ENCODE measurements around the gene PLCXD3. TPM values are rescaled to one million over a fixed set of nuclear protein-coding genes. Genes with fewer than 3 reads are reported as not detected.
A peak's percentile ranks its signal among the peaks of the same experiment; 100 is the strongest.
"Not testable (repeated sequence)": the region's sequence is repeated elsewhere in the genome, so short reads cannot be mapped to it uniquely, and the experiment has no call there.

The PLCXD3 gene
- total RNA-seq, result 6.4 TPM

GRCh38 chr5:41510176-41510831 is at the start of gene PLCXD3:
TSS of gene PLCXD3 (minus strand) at chr5:41510601. CDS start at chr5:41510526, 75 bp downstream.
- peak; percentile 29 for DNase-seq

- DNase-seq, result no peak
Measured at GRCh38 chr5:41559184-41559583, 48.8 kb upstream of the PLCXD3 start.

- no peak for DNase-seq
Measured at GRCh38 chr5:41558295-41558694, 47.9 kb upstream of the PLCXD3 start.

- no peak for DNase-seq
Measured at GRCh38 chr5:41547991-41548390, 37.6 kb upstream of the PLCXD3 start.

GRCh38 chr5:41542183-41542582 is 31.8 kb upstream of the PLCXD3 start:
- DNase-seq, result no peak

GRCh38 chr5:41539454-41539853 is 29.1 kb upstream of the PLCXD3 start:
- DNase-seq, result no peak

- DNase-seq, result no peak
Measured at GRCh38 chr5:41537581-41537980, 27.2 kb upstream of the PLCXD3 start.

- DNase-seq, result no peak
Measured at GRCh38 chr5:41532485-41532884, 22.1 kb upstream of the PLCXD3 start.

GRCh38 chr5:41527201-41527779 is 16.9 kb upstream of the PLCXD3 start:
- no peak for DNase-seq

GRCh38 chr5:41526699-41527098 is 16.3 kb upstream of the PLCXD3 start:
- DNase-seq, result no peak

GRCh38 chr5:41524174-41524573 is 13.8 kb upstream of the PLCXD3 start:
- no peak for DNase-seq

- no peak for DNase-seq
Measured at GRCh38 chr5:41522193-41522786, 11.9 kb upstream of the PLCXD3 start.

- DNase-seq, result no peak
Measured at GRCh38 chr5:41519801-41520200, 9.4 kb upstream of the PLCXD3 start.

GRCh38 chr5:41517909-41518308 is 7.5 kb upstream of the PLCXD3 start:
- DNase-seq, result no peak

- DNase-seq, result no peak
Measured at GRCh38 chr5:41511241-41511640, 840 bp upstream of the PLCXD3 start.

GRCh38 chr5:41509399-41510175 is 814 bp downstream of the PLCXD3 start:
- DNase-seq, result no peak

- DNase-seq, result no peak
Measured at GRCh38 chr5:41508696-41509398, 1.6 kb downstream of the PLCXD3 start.

GRCh38 chr5:41508186-41508585 is 2.2 kb downstream of the PLCXD3 start:
- no peak for DNase-seq

GRCh38 chr5:41507501-41507900 is 2.9 kb downstream of the PLCXD3 start:
- DNase-seq, result no peak

- no peak for DNase-seq
Measured at GRCh38 chr5:41503860-41504259, 6.5 kb downstream of the PLCXD3 start.

- DNase-seq, result no peak
Measured at GRCh38 chr5:41503310-41503709, 7.1 kb downstream of the PLCXD3 start.

- not testable (repeated sequence) for DNase-seq
Measured at GRCh38 chr5:41493490-41494126, 16.8 kb downstream of the PLCXD3 start.

All from occipital lobe (tissue), 2 donors.